Measurements from ENCODE around the gene DYDC2. TPM values are rescaled to one million over a fixed set of nuclear protein-coding genes. Genes with fewer than 3 reads are reported as not detected.

DYDC2 gene
- total RNA-seq, 1 donor from 2014 or later, result not detected

- intact Hi-C loops (cut with micrococcal nuclease), result loop anchor here (1.0 to 5.0 kb wide), 6 partner anchors 24 to 541 kb away; no protein-coding TSS in a partner anchor
- DNase-seq (ENCODE audit: low spot score), result peak; percentile 31
Observed at GRCh38 chr10:80382989-80383388, 26.4 kb downstream of the DYDC2 start.

GRCh38 chr10:80390740-80391139 lies 34.2 kb downstream of the DYDC2 start:
- Mint-ChIP-seq H3K4me1 (ENCODE audit: low read depth) (no peaks in the 10 kb centered on the region), H3K27me3 (ENCODE audit: insufficient read depth) (no peaks in the 10 kb centered on the region), H3K4me3 (no peak overlapping the region), H3K9me3 (no peaks in the 10 kb centered on the region), H3K36me3 (ENCODE audit: low read depth) (no peaks in the 10 kb centered on the region), H3K27ac (no peak overlapping the region)
- DNase-seq (ENCODE audit: low spot score), result no peak
- intact Hi-C loops (cut with micrococcal nuclease), result no loop called here

More at GRCh38 chr10:80382989-80383388, 26.4 kb downstream of the DYDC2 start:
- Mint-ChIP-seq H3K4me3 (no peak overlapping the region), H3K36me3 (ENCODE audit: low read depth) (no peaks in the 10 kb centered on the region), H3K4me1 (ENCODE audit: low read depth) (peaks cover 14% of the 10 kb centered on the region), H3K9me3 (no peaks in the 10 kb centered on the region), H3K27me3 (ENCODE audit: insufficient read depth) (no peaks in the 10 kb centered on the region), H3K27ac (no peak overlapping the region)

GRCh38 chr10:80392250-80392649 lies 35.7 kb downstream of the DYDC2 start:
- Mint-ChIP-seq H3K9me3 (no peaks in the 10 kb centered on the region), H3K36me3 (ENCODE audit: low read depth) (no peaks in the 10 kb centered on the region), H3K4me1 (ENCODE audit: low read depth) (no peaks in the 10 kb centered on the region), H3K27me3 (ENCODE audit: insufficient read depth) (no peaks in the 10 kb centered on the region), H3K27ac (no peak overlapping the region), H3K4me3 (no peak overlapping the region)
- intact Hi-C loops (cut with micrococcal nuclease), result no loop called here
- no peak for DNase-seq (ENCODE audit: low spot score)

- Mint-ChIP-seq H3K4me1 (ENCODE audit: low read depth) (no peaks in the 10 kb centered on the region), H3K36me3 (ENCODE audit: low read depth) (no peaks in the 10 kb centered on the region), H3K27me3 (ENCODE audit: insufficient read depth) (no peaks in the 10 kb centered on the region), H3K9me3 (no peaks in the 10 kb centered on the region), H3K4me3 (no peak overlapping the region), H3K27ac (no peak overlapping the region)
- intact Hi-C loops (cut with micrococcal nuclease), result no loop called here
- no peak for DNase-seq (ENCODE audit: low spot score)
Observed at GRCh38 chr10:80394358-80394916, 37.9 kb downstream of the DYDC2 start.

- intact Hi-C loops (cut with micrococcal nuclease), result no loop called here
- Mint-ChIP-seq H3K9me3 (no peaks in the 10 kb centered on the region), H3K4me3 (no peak overlapping the region), H3K27me3 (ENCODE audit: insufficient read depth) (peaks cover 6% of the 10 kb centered on the region), H3K36me3 (ENCODE audit: low read depth) (no peaks in the 10 kb centered on the region), H3K27ac (no peak overlapping the region), H3K4me1 (ENCODE audit: low read depth) (no peaks in the 10 kb centered on the region)
- no peak for DNase-seq (ENCODE audit: low spot score)
Observed at GRCh38 chr10:80397014-80397413, 40.4 kb downstream of the DYDC2 start.

- Mint-ChIP-seq H3K4me3 (no peak overlapping the region), H3K27me3 (ENCODE audit: insufficient read depth) (peaks cover 10% of the 10 kb centered on the region), H3K9me3 (no peaks in the 10 kb centered on the region), H3K27ac (no peak overlapping the region), H3K36me3 (ENCODE audit: low read depth) (no peaks in the 10 kb centered on the region), H3K4me1 (ENCODE audit: low read depth) (no peaks in the 10 kb centered on the region)
- no peak for DNase-seq (ENCODE audit: low spot score)
- intact Hi-C loops (cut with micrococcal nuclease), result no loop called here
Observed at GRCh38 chr10:80400136-80400804, 43.7 kb downstream of the DYDC2 start.

GRCh38 chr10:80405035-80405434 lies 48.5 kb downstream of the DYDC2 start:
- no peaks in the 10 kb centered on the region for H3K9me3 Mint-ChIP-seq
- no peak overlapping the region for H3K27ac Mint-ChIP-seq
- H3K4me1 Mint-ChIP-seq (ENCODE audit: low read depth), result peaks cover 9% of the 10 kb centered on the region
- intact Hi-C loops (cut with micrococcal nuclease), result loop anchor here (5.0 kb wide), 1 partner anchor 198 kb away; the partner anchor contains the start of gene ANXA11
- no peak for DNase-seq (ENCODE audit: low spot score)
- no peak overlapping the region for H3K4me3 Mint-ChIP-seq
- H3K36me3 Mint-ChIP-seq (ENCODE audit: low read depth), result no peaks in the 10 kb centered on the region
- H3K27me3 Mint-ChIP-seq (ENCODE audit: insufficient read depth), result peaks cover 21% of the 10 kb centered on the region

GRCh38 chr10:80405626-80406025 lies 49.0 kb downstream of the DYDC2 start:
- intact Hi-C loops (cut with micrococcal nuclease), result loop anchor here (2.0 to 5.0 kb wide), 2 partner anchors 23 to 198 kb away; partner anchors contain the start of gene ANXA11
- H3K27ac Mint-ChIP-seq, result no peak overlapping the region
- no peak for DNase-seq (ENCODE audit: low spot score)
- no peak overlapping the region for H3K4me3 Mint-ChIP-seq
- no peaks in the 10 kb centered on the region for H3K9me3 Mint-ChIP-seq
- H3K4me1 Mint-ChIP-seq (ENCODE audit: low read depth), result peaks cover 11% of the 10 kb centered on the region
- H3K36me3 Mint-ChIP-seq (ENCODE audit: low read depth), result peaks cover under 1% of the 10 kb centered on the region
- H3K27me3 Mint-ChIP-seq (ENCODE audit: insufficient read depth), result peaks cover 20% of the 10 kb centered on the region

GRCh38 chr10:80406204-80406603 lies 49.6 kb downstream of the DYDC2 start:
- Mint-ChIP-seq H3K36me3 (ENCODE audit: low read depth) (peaks cover 3% of the 10 kb centered on the region), H3K9me3 (no peaks in the 10 kb centered on the region), H3K4me3 (no peak overlapping the region), H3K27me3 (ENCODE audit: insufficient read depth) (peaks cover 20% of the 10 kb centered on the region), H3K4me1 (ENCODE audit: low read depth) (peaks cover 15% of the 10 kb centered on the region), H3K27ac (no peak overlapping the region)
- intact Hi-C loops (cut with micrococcal nuclease), result loop anchor here (2.0 to 5.0 kb wide), 2 partner anchors 23 to 199 kb away; partner anchors contain the start of gene ANXA11
- no peak for DNase-seq (ENCODE audit: low spot score)

GRCh38 chr10:80407812-80408241 lies 51.2 kb downstream of the DYDC2 start:
- peaks cover 20% of the 10 kb centered on the region for H3K27me3 Mint-ChIP-seq (ENCODE audit: insufficient read depth)
- H3K27ac Mint-ChIP-seq, result peak overlapping the region; percentile 93
- DNase-seq (ENCODE audit: low spot score), result peak; percentile 16
- peaks cover 22% of the 10 kb centered on the region for H3K4me1 Mint-ChIP-seq (ENCODE audit: low read depth)
- peaks cover 3% of the 10 kb centered on the region for H3K36me3 Mint-ChIP-seq (ENCODE audit: low read depth)
- no peaks in the 10 kb centered on the region for H3K9me3 Mint-ChIP-seq
- H3K4me3 Mint-ChIP-seq, result peak overlapping the region; percentile 89
- intact Hi-C loops (cut with micrococcal nuclease), result loop anchor here (1.0 to 5.0 kb wide), 4 partner anchors 25 to 201 kb away; partner anchors contain the start of gene ANXA11

- Mint-ChIP-seq H3K27me3 (ENCODE audit: insufficient read depth) (peaks cover 20% of the 10 kb centered on the region), H3K27ac (peak within 1 kb of the TSS; percentile 93), H3K9me3 (no peaks in the 10 kb centered on the region), H3K4me1 (ENCODE audit: low read depth) (peaks cover 28% of the 10 kb centered on the region), H3K36me3 (ENCODE audit: low read depth) (peaks cover 3% of the 10 kb centered on the region), H3K4me3 (peak within 1 kb of the TSS; percentile 89)
- intact Hi-C loops (cut with micrococcal nuclease), result loop anchor here (1.0 to 5.0 kb wide), 3 partner anchors 36 to 201 kb away; partner anchors contain the start of gene ANXA11
- peak; percentile 81 for DNase-seq (ENCODE audit: low spot score)
Observed at GRCh38 chr10:80408242-80409101, 51.9 kb downstream of the DYDC2 start, which contains the start of gene PRXL2A. Gene PRXL2A, plus strand, starts transcription at chr10:80408551. Its CDS starts 11,917 bp downstream, at chr10:80420468.

GRCh38 chr10:80409121-80409520 lies 52.5 kb downstream of the DYDC2 start:
- Mint-ChIP-seq H3K27ac (no peak overlapping the region), H3K36me3 (ENCODE audit: low read depth) (peaks cover 3% of the 10 kb centered on the region), H3K4me1 (ENCODE audit: low read depth) (peaks cover 30% of the 10 kb centered on the region), H3K4me3 (peak overlapping the region; percentile 70), H3K9me3 (no peaks in the 10 kb centered on the region), H3K27me3 (ENCODE audit: insufficient read depth) (peaks cover 20% of the 10 kb centered on the region)
- DNase-seq (ENCODE audit: low spot score), result no peak
- intact Hi-C loops (cut with micrococcal nuclease), result loop anchor here (2.0 to 5.0 kb wide), 2 partner anchors 36 to 202 kb away; partner anchors contain the start of gene ANXA11

All from activated T-helper 1 cell treated with anti-CD3 and anti-CD28 coated beads, Interleukin-12 subunit alpha, Interleukin-12 subunit beta, Interleukin-2, Interleukin-4 antibody, amounts not matched to agents 30 ng/mL and 10 ng/mL and 1 ng/mL, durations not matched to agents 14 hours and 24 hours and 36 hours (primary cell).